ENCODE data around the gene CASKIN1. TPM values are rescaled to one million over a fixed set of nuclear protein-coding genes. Genes with fewer than 3 reads are reported as not detected.
A peak's percentile ranks its signal among the peaks of the same experiment; 100 is the strongest.

The CASKIN1 gene
- total RNA-seq, 1 experiment from 2014 or later, result 7.9 TPM

DNA sequence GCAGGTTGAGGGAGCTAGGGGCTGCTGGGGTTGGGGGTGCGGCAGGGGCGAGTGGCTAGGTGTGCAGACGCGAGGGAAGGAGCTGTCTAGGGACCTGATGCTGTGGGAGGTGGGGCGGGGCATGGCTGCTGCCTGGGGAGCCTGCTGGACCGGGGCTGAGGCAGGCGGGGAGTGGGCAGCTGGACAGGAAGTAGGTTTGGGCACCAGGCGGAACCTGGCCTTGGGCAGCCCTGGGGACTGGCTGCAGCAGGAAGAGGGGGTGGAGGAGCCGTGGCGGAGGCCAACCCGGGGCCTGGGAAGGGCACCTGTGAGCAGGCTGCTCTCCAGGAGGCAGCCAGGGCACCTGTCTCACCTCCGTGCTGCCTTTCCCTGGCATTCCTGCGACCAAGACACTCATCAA is 34.0 kb upstream of the CASKIN1 start:
- Histone ChIP-seq H2AK5ac (ENCODE audit: insufficient read length, low read length) (no peak overlapping the region), H4K20me1 (ENCODE audit: control insufficient read depth, insufficient read depth, insufficient read length) (no peaks in the 10 kb centered on the region), H2BK120ac (ENCODE audit: low read depth, low read length, poor library complexity, severe bottlenecking) (no peak overlapping the region), H3K4ac (ENCODE audit: low read depth, low read length) (no peak overlapping the region), H2BK5ac (ENCODE audit: insufficient read length, low read length) (no peak overlapping the region), H3K27me3 (ENCODE audit: insufficient read depth, low read length) (no peaks in the 10 kb centered on the region), H3K18ac (ENCODE audit: insufficient read length, low read depth, low read length) (no peak overlapping the region), H3T11ph (ENCODE audit: low read length) (no peak overlapping the region), H4K8ac (replicated peaks; ENCODE audit: insufficient read length, low read depth, low read length) (no peak overlapping the region), H3K79me1 (ENCODE audit: insufficient read depth, low read depth, low read length, poor library complexity, severe bottlenecking) (no peaks in the 10 kb centered on the region), H3K23ac (ENCODE audit: insufficient read length, low read depth, low read length) (no peak overlapping the region), H3K9me3 (ENCODE audit: control insufficient read depth, low read depth, low read length) (no peaks in the 10 kb centered on the region), H2BK15ac (ENCODE audit: low read depth, low read length) (no peak overlapping the region), H3K14ac (ENCODE audit: insufficient read depth, low read length) (no peak overlapping the region), H3K4me2 (ENCODE audit: insufficient read depth, insufficient read length, low read length) (no peak overlapping the region), H2AFZ (ENCODE audit: low read length) (no peak overlapping the region), H4K5ac (ENCODE audit: insufficient read length, low read depth, low read length) (no peak overlapping the region), H3K23me2 (ENCODE audit: insufficient read length, low read depth, low read length, poor library complexity, severe bottlenecking) (no peaks in the 10 kb centered on the region), H3K27ac (ENCODE audit: insufficient read length, low read depth, low read length) (no peak overlapping the region), H4K91ac (ENCODE audit: insufficient read length, low read depth, low read length) (no peak overlapping the region), H2BK20ac (ENCODE audit: low read depth, low read length, poor library complexity, severe bottlenecking) (no peak overlapping the region), H3K79me2 (ENCODE audit: insufficient read depth, low read length) (peaks cover 3% of the 10 kb centered on the region; the same call in 1 of the 2 replicates), H3K56ac (ENCODE audit: insufficient read length, low read depth, low read length) (no peak overlapping the region), H3K4me1 (ENCODE audit: insufficient read depth, low read length) (no peaks in the 10 kb centered on the region), H3K9ac (ENCODE audit: extremely low read depth, insufficient read length, low read length) (no peak overlapping the region), H2BK12ac (ENCODE audit: insufficient read length, low read depth, low read length) (no peak overlapping the region)
- peak overlapping the region in 1 of 3 experiments; percentile 64; a peak in 1 of 7 replicates for H3K27ac Mint-ChIP-seq
- no peaks in the 10 kb centered on the region for H3K9me3 Mint-ChIP-seq
- no peak for DNase-seq
- H3K36me3 Mint-ChIP-seq (ENCODE audit: insufficient read depth in 1 of 3, low read depth in 3 of 3), result peaks cover 2 to 30% (median 16%) of the 10 kb centered on the region in 3 experiments; a peak in 6 of 7 replicates
- H3K4me3 Mint-ChIP-seq, result peak overlapping the region in 1 of 2 experiments; percentile 29; a peak in 1 of 5 replicates
- WGBS (ENCODE audit: extremely low coverage, insufficient read length, low lambda C conversion rate), result no CpG with 5 or more reads among the region's 13 CpGs
- no peaks in the 10 kb centered on the region; a peak in 1 of 4 replicates for H3K4me1 Mint-ChIP-seq
- TF ChIP-seq, protein P1, sequence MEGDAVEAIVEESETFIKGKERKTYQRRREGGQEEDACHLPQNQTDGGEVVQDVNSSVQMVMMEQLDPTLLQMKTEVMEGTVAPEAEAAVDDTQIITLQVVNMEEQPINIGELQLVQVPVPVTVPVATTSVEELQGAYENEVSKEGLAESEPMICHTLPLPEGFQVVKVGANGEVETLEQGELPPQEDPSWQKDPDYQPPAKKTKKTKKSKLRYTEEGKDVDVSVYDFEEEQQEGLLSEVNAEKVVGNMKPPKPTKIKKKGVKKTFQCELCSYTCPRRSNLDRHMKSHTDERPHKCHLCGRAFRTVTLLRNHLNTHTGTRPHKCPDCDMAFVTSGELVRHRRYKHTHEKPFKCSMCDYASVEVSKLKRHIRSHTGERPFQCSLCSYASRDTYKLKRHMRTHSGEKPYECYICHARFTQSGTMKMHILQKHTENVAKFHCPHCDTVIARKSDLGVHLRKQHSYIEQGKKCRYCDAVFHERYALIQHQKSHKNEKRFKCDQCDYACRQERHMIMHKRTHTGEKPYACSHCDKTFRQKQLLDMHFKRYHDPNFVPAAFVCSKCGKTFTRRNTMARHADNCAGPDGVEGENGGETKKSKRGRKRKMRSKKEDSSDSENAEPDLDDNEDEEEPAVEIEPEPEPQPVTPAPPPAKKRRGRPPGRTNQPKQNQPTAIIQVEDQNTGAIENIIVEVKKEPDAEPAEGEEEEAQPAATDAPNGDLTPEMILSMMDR (conservative IDR thresholded peaks at IDR 0.05), result no peak
- no peaks in the 10 kb centered on the region; the same call in 1 of the 2 replicates for H3K27me3 Mint-ChIP-seq (ENCODE audit: low read depth)

Data from H9 (cell line).